Measurements from ENCODE around the gene HSPG2. TPM values are rescaled to one million over a fixed set of nuclear protein-coding genes. Genes with fewer than 3 reads are reported as not detected.

Gene HSPG2
- total RNA-seq, 1 donor from 2014 or later, result 101 TPM

DNA sequence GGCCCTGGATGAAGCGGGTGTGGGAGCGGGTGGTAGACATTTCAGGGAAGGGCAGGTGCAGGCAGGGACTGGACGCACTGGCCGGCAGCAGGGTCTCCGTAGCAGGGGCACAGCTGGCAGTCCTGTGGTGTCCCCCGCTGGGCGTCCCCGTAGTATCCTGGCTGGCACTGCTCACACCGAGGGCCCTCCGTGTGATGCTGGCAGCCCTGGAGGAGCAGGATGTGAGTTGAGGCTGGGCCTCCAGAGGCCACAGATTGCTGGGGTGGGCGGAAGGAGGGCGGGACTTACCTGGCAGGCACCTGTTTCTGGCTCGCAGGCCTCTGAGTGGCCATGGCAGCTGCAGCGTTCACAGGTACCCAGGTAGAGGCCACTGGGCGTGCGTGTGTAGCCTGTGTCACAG, 62.8 kb downstream of the HSPG2 start:
- no peaks in the 10 kb centered on the region for H3K9me3 Mint-ChIP-seq
- H3K27me3 Mint-ChIP-seq (ENCODE audit: low read depth), result no peaks in the 10 kb centered on the region
- H3K27ac Mint-ChIP-seq (ENCODE audit: unreplicated experiment), result no peak overlapping the region
- TF ChIP-seq, protein P1, sequence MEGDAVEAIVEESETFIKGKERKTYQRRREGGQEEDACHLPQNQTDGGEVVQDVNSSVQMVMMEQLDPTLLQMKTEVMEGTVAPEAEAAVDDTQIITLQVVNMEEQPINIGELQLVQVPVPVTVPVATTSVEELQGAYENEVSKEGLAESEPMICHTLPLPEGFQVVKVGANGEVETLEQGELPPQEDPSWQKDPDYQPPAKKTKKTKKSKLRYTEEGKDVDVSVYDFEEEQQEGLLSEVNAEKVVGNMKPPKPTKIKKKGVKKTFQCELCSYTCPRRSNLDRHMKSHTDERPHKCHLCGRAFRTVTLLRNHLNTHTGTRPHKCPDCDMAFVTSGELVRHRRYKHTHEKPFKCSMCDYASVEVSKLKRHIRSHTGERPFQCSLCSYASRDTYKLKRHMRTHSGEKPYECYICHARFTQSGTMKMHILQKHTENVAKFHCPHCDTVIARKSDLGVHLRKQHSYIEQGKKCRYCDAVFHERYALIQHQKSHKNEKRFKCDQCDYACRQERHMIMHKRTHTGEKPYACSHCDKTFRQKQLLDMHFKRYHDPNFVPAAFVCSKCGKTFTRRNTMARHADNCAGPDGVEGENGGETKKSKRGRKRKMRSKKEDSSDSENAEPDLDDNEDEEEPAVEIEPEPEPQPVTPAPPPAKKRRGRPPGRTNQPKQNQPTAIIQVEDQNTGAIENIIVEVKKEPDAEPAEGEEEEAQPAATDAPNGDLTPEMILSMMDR (conservative IDR thresholded peaks at IDR 0.05), result no peak
- DNase-seq (ENCODE audit: low read depth, low spot score), result no peak
- H3K36me3 Mint-ChIP-seq (ENCODE audit: low read depth), result no peaks in the 10 kb centered on the region
- H3K4me1 Mint-ChIP-seq, result peaks cover 1% of the 10 kb centered on the region
- H3K4me3 Mint-ChIP-seq, result no peak overlapping the region

DNA sequence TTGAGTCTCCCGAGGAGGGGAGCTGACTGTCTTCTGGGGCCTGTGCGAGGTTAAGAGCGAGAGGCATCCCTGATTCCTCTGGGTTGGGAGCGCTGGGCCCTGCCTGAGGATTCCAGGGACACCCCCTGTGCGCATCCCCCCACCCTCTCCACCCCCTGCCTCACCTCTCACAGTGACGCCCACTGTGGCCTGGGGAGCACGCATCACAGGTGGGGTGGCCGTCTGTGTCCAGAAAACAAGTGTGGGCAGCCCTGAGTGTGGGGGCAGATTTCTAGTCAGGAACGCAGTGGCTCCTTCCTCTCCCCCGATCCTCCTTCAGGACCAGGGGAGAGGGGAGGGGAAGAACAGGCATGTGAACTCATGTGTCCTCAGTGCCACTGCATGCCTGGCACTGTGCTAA, 63.3 kb downstream of the HSPG2 start:
- Mint-ChIP-seq H3K36me3 (ENCODE audit: low read depth) (no peaks in the 10 kb centered on the region), H3K4me3 (no peak overlapping the region), H3K27ac (ENCODE audit: unreplicated experiment) (no peak overlapping the region), H3K4me1 (peaks cover 5% of the 10 kb centered on the region), H3K9me3 (no peaks in the 10 kb centered on the region), H3K27me3 (ENCODE audit: low read depth) (no peaks in the 10 kb centered on the region)
- DNase-seq (ENCODE audit: low read depth, low spot score), result no peak
- TF ChIP-seq, protein P1 (conservative IDR thresholded peaks at IDR 0.05), result no peak

DNA sequence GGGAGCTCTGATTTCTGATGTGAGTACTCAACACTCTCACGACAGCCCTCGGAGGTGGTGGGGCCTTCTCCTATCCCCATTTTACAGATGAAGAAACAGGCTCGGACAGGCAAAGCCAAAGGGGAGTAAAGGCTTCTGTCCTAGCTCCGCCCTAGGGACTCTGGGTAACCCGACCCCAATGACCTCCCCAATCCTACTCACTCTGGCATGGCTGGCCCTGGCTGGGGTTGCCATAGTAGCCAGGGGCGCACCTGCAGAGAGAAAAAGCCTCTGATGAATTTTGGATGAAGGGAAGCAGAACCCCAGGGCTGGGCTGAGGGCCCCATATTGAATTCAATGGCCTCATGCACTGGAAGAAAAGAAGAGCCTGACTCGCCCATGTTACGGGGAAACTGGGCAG, 63.9 kb downstream of the HSPG2 start:
- H3K4me3 Mint-ChIP-seq, result no peak overlapping the region
- no peak for DNase-seq (ENCODE audit: low read depth, low spot score)
- TF ChIP-seq, protein P1 (conservative IDR thresholded peaks at IDR 0.05), result no peak
- H3K9me3 Mint-ChIP-seq, result no peaks in the 10 kb centered on the region
- H3K36me3 Mint-ChIP-seq (ENCODE audit: low read depth), result no peaks in the 10 kb centered on the region
- H3K27me3 Mint-ChIP-seq (ENCODE audit: low read depth), result no peaks in the 10 kb centered on the region
- H3K4me1 Mint-ChIP-seq, result peaks cover 10% of the 10 kb centered on the region
- H3K27ac Mint-ChIP-seq (ENCODE audit: unreplicated experiment), result no peak overlapping the region

DNA sequence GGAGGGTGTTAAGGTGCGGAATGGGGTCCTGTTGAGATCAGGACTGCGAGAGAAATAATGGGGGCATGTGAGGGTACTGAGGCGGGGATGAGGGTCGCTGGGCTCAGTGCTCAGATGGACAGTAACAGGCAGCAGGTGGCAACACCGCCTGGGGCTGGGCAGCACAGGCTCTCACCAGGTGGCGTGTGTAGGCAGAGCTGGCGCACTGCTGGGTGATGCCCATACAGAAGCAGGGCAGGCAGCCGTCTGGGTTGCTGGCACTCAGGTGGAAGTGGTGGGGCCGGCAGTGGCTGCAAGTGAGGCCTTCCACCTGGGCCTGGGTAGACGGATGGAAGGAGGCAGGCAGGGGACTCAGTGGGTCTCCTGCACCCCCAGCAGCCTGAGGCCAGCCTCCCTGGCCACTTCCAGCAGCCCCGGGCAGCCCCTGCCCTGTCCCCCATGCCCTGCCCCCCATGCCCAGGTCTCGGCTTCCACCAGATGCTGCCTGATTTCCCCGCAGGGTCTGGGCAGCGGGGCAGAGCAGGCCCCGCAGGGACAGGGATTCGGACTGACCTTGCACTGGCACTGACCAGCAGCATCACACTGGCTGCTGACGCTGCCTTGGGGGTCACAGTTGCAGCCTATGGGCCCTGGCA, 64.5 kb downstream of the HSPG2 start:
- no peaks in the 10 kb centered on the region for H3K27me3 Mint-ChIP-seq (ENCODE audit: low read depth)
- no peaks in the 10 kb centered on the region for H3K36me3 Mint-ChIP-seq (ENCODE audit: low read depth)

DNA sequence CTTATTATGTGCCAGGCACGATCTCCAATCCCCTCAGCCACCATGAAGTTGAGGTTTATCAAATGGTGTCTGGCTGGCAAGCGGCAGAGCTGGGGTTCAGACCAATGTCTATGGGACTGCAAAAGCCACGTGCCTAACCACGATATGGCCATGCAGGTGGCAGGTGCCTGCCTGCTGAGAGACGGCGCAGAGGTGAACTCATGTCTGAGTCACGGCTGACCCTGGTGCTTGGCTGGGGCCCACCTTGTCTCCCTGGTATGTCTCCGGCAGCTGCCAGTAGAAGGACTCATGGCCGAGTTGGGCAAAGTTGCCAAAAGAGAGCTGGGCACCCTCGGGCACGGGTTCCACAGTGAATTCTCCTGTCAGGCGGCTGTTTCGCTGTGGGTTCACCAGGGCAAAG, 65.2 kb downstream of the HSPG2 start:
- Mint-ChIP-seq H3K27me3 (ENCODE audit: low read depth) (no peaks in the 10 kb centered on the region), H3K4me3 (no peak overlapping the region), H3K9me3 (no peaks in the 10 kb centered on the region), H3K27ac (ENCODE audit: unreplicated experiment) (no peak overlapping the region), H3K36me3 (ENCODE audit: low read depth) (no peaks in the 10 kb centered on the region), H3K4me1 (peaks cover 17% of the 10 kb centered on the region)
- DNase-seq (ENCODE audit: low read depth, low spot score), result no peak
- TF ChIP-seq, protein P1 (conservative IDR thresholded peaks at IDR 0.05), result no peak

More for the DNA sequence above, 64.5 kb downstream of the HSPG2 start:
- no peak overlapping the region for H3K27ac Mint-ChIP-seq (ENCODE audit: unreplicated experiment)
- TF ChIP-seq, protein P1 (conservative IDR thresholded peaks at IDR 0.05), result no peak
- peaks cover 13% of the 10 kb centered on the region for H3K4me1 Mint-ChIP-seq
- no peaks in the 10 kb centered on the region for H3K9me3 Mint-ChIP-seq
- no peak overlapping the region for H3K4me3 Mint-ChIP-seq
- no peak for DNase-seq (ENCODE audit: low read depth, low spot score)
